ENCODE results near the gene CRY2. TPM values are rescaled to one million over a fixed set of nuclear protein-coding genes. Genes with fewer than 3 reads are reported as not detected.

The CRY2 gene
- total and polyA plus RNA-seq, 10 of the 15 experiments (the other 5 are each of a cell fraction or from before 2014, with no cell fraction given): 1.2 to 14.7 (median 8.1) TPM

- TF ChIP-seq CHD1 (IDR thresholded peaks at IDR 0.05; ENCODE audit: low read depth, low read length) (no peak), BHLHE40 (IDR thresholded peaks at IDR 0.05; ENCODE audit: borderline replicate concordance in 1 of 2, low read depth in 2 of 2, low read length in 1 of 2) (peak; percentile 100), BMI1 (IDR thresholded peaks at IDR 0.05; ENCODE audit: borderline replicate concordance) (peak; percentile 89), POU2F2 (IDR thresholded peaks at IDR 0.05; ENCODE audit: borderline replicate concordance, low read depth, low read length) (peak; percentile 35; the same call in 1 of the 3 replicates), YY1 (IDR thresholded peaks at IDR 0.05; ENCODE audit: low read depth, low read length) (peak; percentile 98), USF1 (IDR thresholded peaks at IDR 0.05; ENCODE audit: borderline replicate concordance, extremely low read length, insufficient read depth, low read depth, low read length) (peak; percentile 9), SMARCA5 (IDR thresholded peaks at IDR 0.05) (peak; percentile 79; the same call in 1 of the 2 replicates), ATF7 (IDR thresholded peaks at IDR 0.05; ENCODE audit: low read depth) (peak; percentile 79), SP1 (IDR thresholded peaks at IDR 0.05; ENCODE audit: low read depth, low read length) (peak; percentile 85), IRF5 (IDR thresholded peaks at IDR 0.05; ENCODE audit: borderline replicate concordance) (no peak), CTCF (IDR thresholded peaks at IDR 0.05 in 2 of 3, conservative IDR thresholded peaks at IDR 0.05 in 1 of 3; ENCODE audit: control insufficient read depth in 2 of 3, extremely low read depth in 1 of 3, insufficient read depth in 1 of 3, low read depth in 3 of 3, low read length in 3 of 3) (no peak), USF2 (IDR thresholded peaks at IDR 0.05; ENCODE audit: borderline replicate concordance, low read depth, low read length) (no peak; the same call in 1 of the 2 replicates), HDAC6 (IDR thresholded peaks at IDR 0.05; ENCODE audit: unreplicated experiment) (no peak), EZH2 (IDR thresholded peaks at IDR 0.05; ENCODE audit: borderline replicate concordance, control insufficient read depth, low read depth, low read length) (no peak), MAX (IDR thresholded peaks at IDR 0.05; ENCODE audit: low read depth, low read length) (peak; percentile 92), TBL1XR1 (IDR thresholded peaks at IDR 0.05; ENCODE audit: low read depth, low read length) (no peak; the same call in 1 of the 2 replicates), TCF7 (IDR thresholded peaks at IDR 0.05; ENCODE audit: borderline replicate concordance) (no peak), CHD2 (IDR thresholded peaks at IDR 0.05; ENCODE audit: borderline replicate concordance, low read depth, low read length) (peak; percentile 73; the same call in 1 of the 2 replicates), GABPA (IDR thresholded peaks at IDR 0.05; ENCODE audit: low read depth) (no peak), ZSCAN29 (IDR thresholded peaks at IDR 0.05) (0 out of 2 replicates have a peak, but pooled peaks have one; percentile 38), EGR1 (IDR thresholded peaks at IDR 0.05; ENCODE audit: borderline replicate concordance in 1 of 2, low read depth in 2 of 2, low read length in 2 of 2) (peak in 1 of 2 experiments; percentile 90; a peak in 1 of 3 replicates)
These were observed at the start of gene CRY2 (continued) for GRCh38 chr11:45846974-45847910.

Data from GM12878 (cell line).